ENCODE data around the gene HBS1L.

The HBS1L gene

DNA sequence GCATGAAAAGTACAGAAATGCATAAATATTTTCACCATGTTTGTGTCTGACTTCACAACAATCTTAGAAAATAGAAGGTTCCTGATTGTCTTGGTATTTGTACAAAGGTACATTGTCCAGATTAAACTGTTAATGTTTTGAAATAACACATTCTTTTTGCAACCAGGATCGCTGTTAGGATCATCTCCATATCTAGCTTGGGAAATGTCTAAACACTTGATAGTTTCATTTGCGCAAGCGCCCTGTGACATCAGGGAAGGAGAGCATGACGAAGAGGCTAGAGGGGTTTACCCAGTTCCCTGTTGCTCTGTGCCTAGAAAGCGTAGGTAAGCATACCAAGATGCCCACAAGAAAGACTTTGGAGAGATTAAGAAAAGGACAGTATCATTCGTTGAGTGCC is 124.2 kb downstream of the HBS1L start:
- H3K27me3 ChIP-seq (ENCODE audit: insufficient read depth, poor library complexity, severe bottlenecking), result no peaks in the 10 kb centered on the region
- DNase-seq (ENCODE audit: low read depth in 1 of 2, low spot score in 1 of 2), result no peak
- no peak overlapping the region for H3K4me3 ChIP-seq (replicated peaks; ENCODE audit: insufficient read depth, low read length)
- TF ChIP-seq SPI1 (IDR thresholded peaks at IDR 0.05; ENCODE audit: borderline replicate concordance, low read depth), result no peak
- TF ChIP-seq, protein P1, sequence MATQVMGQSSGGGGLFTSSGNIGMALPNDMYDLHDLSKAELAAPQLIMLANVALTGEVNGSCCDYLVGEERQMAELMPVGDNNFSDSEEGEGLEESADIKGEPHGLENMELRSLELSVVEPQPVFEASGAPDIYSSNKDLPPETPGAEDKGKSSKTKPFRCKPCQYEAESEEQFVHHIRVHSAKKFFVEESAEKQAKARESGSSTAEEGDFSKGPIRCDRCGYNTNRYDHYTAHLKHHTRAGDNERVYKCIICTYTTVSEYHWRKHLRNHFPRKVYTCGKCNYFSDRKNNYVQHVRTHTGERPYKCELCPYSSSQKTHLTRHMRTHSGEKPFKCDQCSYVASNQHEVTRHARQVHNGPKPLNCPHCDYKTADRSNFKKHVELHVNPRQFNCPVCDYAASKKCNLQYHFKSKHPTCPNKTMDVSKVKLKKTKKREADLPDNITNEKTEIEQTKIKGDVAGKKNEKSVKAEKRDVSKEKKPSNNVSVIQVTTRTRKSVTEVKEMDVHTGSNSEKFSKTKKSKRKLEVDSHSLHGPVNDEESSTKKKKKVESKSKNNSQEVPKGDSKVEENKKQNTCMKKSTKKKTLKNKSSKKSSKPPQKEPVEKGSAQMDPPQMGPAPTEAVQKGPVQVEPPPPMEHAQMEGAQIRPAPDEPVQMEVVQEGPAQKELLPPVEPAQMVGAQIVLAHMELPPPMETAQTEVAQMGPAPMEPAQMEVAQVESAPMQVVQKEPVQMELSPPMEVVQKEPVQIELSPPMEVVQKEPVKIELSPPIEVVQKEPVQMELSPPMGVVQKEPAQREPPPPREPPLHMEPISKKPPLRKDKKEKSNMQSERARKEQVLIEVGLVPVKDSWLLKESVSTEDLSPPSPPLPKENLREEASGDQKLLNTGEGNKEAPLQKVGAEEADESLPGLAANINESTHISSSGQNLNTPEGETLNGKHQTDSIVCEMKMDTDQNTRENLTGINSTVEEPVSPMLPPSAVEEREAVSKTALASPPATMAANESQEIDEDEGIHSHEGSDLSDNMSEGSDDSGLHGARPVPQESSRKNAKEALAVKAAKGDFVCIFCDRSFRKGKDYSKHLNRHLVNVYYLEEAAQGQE (IDR thresholded peaks at IDR 0.05; ENCODE audit: insufficient replicate concordance, low read depth), result no peak
- TF ChIP-seq, protein P2, sequence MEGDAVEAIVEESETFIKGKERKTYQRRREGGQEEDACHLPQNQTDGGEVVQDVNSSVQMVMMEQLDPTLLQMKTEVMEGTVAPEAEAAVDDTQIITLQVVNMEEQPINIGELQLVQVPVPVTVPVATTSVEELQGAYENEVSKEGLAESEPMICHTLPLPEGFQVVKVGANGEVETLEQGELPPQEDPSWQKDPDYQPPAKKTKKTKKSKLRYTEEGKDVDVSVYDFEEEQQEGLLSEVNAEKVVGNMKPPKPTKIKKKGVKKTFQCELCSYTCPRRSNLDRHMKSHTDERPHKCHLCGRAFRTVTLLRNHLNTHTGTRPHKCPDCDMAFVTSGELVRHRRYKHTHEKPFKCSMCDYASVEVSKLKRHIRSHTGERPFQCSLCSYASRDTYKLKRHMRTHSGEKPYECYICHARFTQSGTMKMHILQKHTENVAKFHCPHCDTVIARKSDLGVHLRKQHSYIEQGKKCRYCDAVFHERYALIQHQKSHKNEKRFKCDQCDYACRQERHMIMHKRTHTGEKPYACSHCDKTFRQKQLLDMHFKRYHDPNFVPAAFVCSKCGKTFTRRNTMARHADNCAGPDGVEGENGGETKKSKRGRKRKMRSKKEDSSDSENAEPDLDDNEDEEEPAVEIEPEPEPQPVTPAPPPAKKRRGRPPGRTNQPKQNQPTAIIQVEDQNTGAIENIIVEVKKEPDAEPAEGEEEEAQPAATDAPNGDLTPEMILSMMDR (IDR thresholded peaks at IDR 0.05; ENCODE audit: insufficient read depth, low read length), result no peak
- TF ChIP-seq POLR2AphosphoS5 (IDR thresholded peaks at IDR 0.05; ENCODE audit: low read depth), result no peak
- TF ChIP-seq GABPA (IDR thresholded peaks at IDR 0.05; ENCODE audit: low read depth), result no peak
- H3K27ac ChIP-seq (replicated peaks), result no peak overlapping the region

DNA sequence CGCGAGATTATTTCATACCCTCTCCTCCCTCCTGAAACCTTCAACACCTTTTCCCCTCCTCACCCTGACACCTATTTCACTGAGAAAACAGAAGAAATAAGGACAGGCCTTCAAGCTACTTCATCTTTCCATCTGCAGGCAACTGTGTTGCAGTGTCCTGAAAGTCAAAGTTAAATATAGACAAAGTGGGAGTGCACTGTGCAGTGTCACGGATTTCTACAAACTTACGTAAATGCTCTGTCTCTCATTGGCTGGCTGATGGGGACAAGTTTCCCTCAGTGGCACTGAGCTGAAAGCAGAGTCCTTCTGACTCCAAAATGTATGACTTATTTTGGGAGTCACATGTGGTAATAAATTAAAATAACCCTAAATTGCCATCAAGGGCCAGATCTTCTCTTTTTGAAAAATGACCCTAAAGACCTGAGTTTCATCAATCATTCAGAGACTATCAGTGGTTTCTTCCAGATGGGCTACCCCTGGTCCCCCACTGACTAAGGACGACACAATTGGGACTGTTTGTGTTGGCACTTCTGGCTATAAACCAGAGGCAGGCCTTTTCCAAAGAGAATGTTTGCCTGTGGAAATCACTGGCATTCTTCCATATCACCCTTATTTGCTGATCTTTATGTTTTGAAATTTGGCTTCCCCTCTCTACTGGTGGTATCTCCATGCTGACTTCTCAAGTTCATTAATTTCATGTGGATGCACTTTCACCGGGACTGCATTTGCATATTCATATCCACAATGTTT is 126.3 kb downstream of the HBS1L start:
- Histone ChIP-seq H3K27ac (replicated peaks) (no peak overlapping the region), H3K27me3 (ENCODE audit: insufficient read depth, poor library complexity, severe bottlenecking) (peaks cover 2% of the 10 kb centered on the region), H3K4me3 (replicated peaks; ENCODE audit: insufficient read depth, low read length) (no peak overlapping the region)
- TF ChIP-seq, protein P1 (IDR thresholded peaks at IDR 0.05; ENCODE audit: insufficient replicate concordance, low read depth), result no peak
- TF ChIP-seq, protein P2 (IDR thresholded peaks at IDR 0.05; ENCODE audit: insufficient read depth, low read length), result no peak
- no peak for TF ChIP-seq SPI1 (IDR thresholded peaks at IDR 0.05; ENCODE audit: borderline replicate concordance, low read depth)
- TF ChIP-seq POLR2AphosphoS5 (IDR thresholded peaks at IDR 0.05; ENCODE audit: low read depth), result no peak
- TF ChIP-seq GABPA (IDR thresholded peaks at IDR 0.05; ENCODE audit: low read depth), result no peak
- DNase-seq (ENCODE audit: low read depth in 1 of 2, low spot score in 1 of 2), result no peak

DNA sequence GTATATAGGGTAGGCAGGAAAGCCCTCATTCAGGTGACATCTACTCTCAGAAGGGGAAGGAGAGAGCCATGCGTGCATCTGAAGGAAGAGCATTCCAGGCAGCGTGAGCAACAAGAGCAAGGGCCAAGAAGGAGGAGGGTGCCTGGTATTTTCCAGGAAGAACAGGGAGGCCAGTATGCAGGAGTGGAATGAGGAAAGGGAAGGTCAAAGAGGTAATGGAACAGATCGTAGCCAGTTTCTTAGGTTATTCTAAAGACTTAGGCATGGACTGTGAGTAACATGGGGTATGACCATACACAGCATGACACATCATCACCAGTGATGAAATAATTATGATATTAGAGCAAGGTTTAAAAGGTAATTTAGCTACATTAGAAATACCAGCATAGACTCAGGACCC is 128.8 kb downstream of the HBS1L start:
- no peak overlapping the region for H3K27ac ChIP-seq (replicated peaks)
- peaks cover 2% of the 10 kb centered on the region for H3K27me3 ChIP-seq (ENCODE audit: insufficient read depth, poor library complexity, severe bottlenecking)
- TF ChIP-seq POLR2AphosphoS5 (IDR thresholded peaks at IDR 0.05; ENCODE audit: low read depth) (no peak), GABPA (IDR thresholded peaks at IDR 0.05; ENCODE audit: low read depth) (no peak), SPI1 (IDR thresholded peaks at IDR 0.05; ENCODE audit: borderline replicate concordance, low read depth) (no peak)
- TF ChIP-seq, protein P2 (IDR thresholded peaks at IDR 0.05; ENCODE audit: insufficient read depth, low read length), result no peak
- TF ChIP-seq, protein P1 (IDR thresholded peaks at IDR 0.05; ENCODE audit: insufficient replicate concordance, low read depth), result no peak
- no peak overlapping the region for H3K4me3 ChIP-seq (replicated peaks; ENCODE audit: insufficient read depth, low read length)
- DNase-seq (ENCODE audit: low read depth in 1 of 2, low spot score in 1 of 2), result no peak

Data from HL-60 (cell line).